ENCODE results near the gene ENPP6. TPM values are rescaled to one million over a fixed set of nuclear protein-coding genes. Genes with fewer than 3 reads are reported as not detected.

The ENPP6 gene
- total RNA-seq, 6 donors from 2014 or later, result 0.30 to 0.37 (median 0.34) TPM; not detected in 3

GRCh38 chr4:184126800-184127199 is 90.9 kb downstream of the ENPP6 start:
- Histone ChIP-seq H3K27me3 (no peaks in the 10 kb centered on the region), H3K27ac (no peak overlapping the region), H3K4me1 (no peaks in the 10 kb centered on the region), H3K9me3 (no peaks in the 10 kb centered on the region), H3K36me3 (no peaks in the 10 kb centered on the region), H3K4me3 (no peak overlapping the region)
- ATAC-seq (ENCODE audit: low FRiP score in 2 of 2) (no peak), DNase-seq (no peak)
- TF ChIP-seq POLR2AphosphoS5 (IDR thresholded peaks at IDR 0.05) (no peak), CTCF (IDR thresholded peaks at IDR 0.05) (no peak), POLR2A (IDR thresholded peaks at IDR 0.05) (no peak), EP300 (IDR thresholded peaks at IDR 0.05) (no peak)
- WGBS, 2 donors, result 62 to 78% methylated on average over 4 of the region's 4 CpGs

- no peaks in the 10 kb centered on the region for H3K36me3 ChIP-seq
- H3K4me3 ChIP-seq, result no peak overlapping the region
- DNase-seq, result no peak
- H3K27me3 ChIP-seq, result no peaks in the 10 kb centered on the region
- WGBS, 2 donors, result 90 to 91% methylated on average over 13 of the region's 13 CpGs
- no peaks in the 10 kb centered on the region for H3K9me3 ChIP-seq
- TF ChIP-seq POLR2AphosphoS5 (IDR thresholded peaks at IDR 0.05) (no peak), CTCF (IDR thresholded peaks at IDR 0.05) (no peak), EP300 (IDR thresholded peaks at IDR 0.05) (no peak), POLR2A (IDR thresholded peaks at IDR 0.05) (no peak)
- ATAC-seq (ENCODE audit: low FRiP score in 2 of 2), result no peak
- H3K4me1 ChIP-seq, result no peaks in the 10 kb centered on the region
- no peak overlapping the region for H3K27ac ChIP-seq
Measured at GRCh38 chr4:184122631-184123408, 94.9 kb downstream of the ENPP6 start.

GRCh38 chr4:184120549-184121127 is 97.0 kb downstream of the ENPP6 start:
- ATAC-seq (ENCODE audit: low FRiP score in 2 of 2) (no peak), DNase-seq (no peak)
- 77 to 86% methylated on average over 6 to 10 of the region's 10 CpGs for WGBS, 2 donors
- H3K4me3 ChIP-seq, result no peak overlapping the region
- H3K9me3 ChIP-seq, result no peaks in the 10 kb centered on the region
- no peak overlapping the region for H3K27ac ChIP-seq
- no peaks in the 10 kb centered on the region for H3K27me3 ChIP-seq
- H3K4me1 ChIP-seq, result no peaks in the 10 kb centered on the region
- TF ChIP-seq POLR2AphosphoS5 (IDR thresholded peaks at IDR 0.05) (no peak), POLR2A (IDR thresholded peaks at IDR 0.05) (no peak), EP300 (IDR thresholded peaks at IDR 0.05) (no peak), CTCF (IDR thresholded peaks at IDR 0.05) (no peak)
- no peaks in the 10 kb centered on the region for H3K36me3 ChIP-seq

- Histone ChIP-seq H3K27me3 (no peaks in the 10 kb centered on the region), H3K36me3 (no peaks in the 10 kb centered on the region), H3K4me3 (no peak overlapping the region), H3K4me1 (no peaks in the 10 kb centered on the region), H3K9me3 (no peaks in the 10 kb centered on the region), H3K27ac (no peak overlapping the region)
- TF ChIP-seq CTCF (IDR thresholded peaks at IDR 0.05) (no peak), POLR2AphosphoS5 (IDR thresholded peaks at IDR 0.05) (no peak), EP300 (IDR thresholded peaks at IDR 0.05) (no peak), POLR2A (IDR thresholded peaks at IDR 0.05) (no peak)
- 91 to 95% methylated on average over 5 to 11 of the region's 11 CpGs for WGBS, 2 donors
- ATAC-seq (ENCODE audit: low FRiP score in 2 of 2), result no peak
- no peak for DNase-seq
Measured at GRCh38 chr4:184117662-184118199, 99.9 kb downstream of the ENPP6 start.

All from upper lobe of left lung (tissue), 6 donors.